Activated CD4-positive, alpha-beta T cell treated with anti-CD3 and anti-CD28 coated beads for 4 hours (primary cell): ENCODE data around the gene EN1.

ENCODE experiments used
- DNase-seq, 2 donors: peaks; one replicate each; pipeline ENCODE4 v3.0.0-alpha.2; 2020

The EN1 gene

GRCh38 chr2:118846953-118847761 is at the start of gene EN1:
Gene EN1 (minus strand): TSS chr2:118847648. CDS start chr2:118847167, 481 bp downstream.
- no peak for DNase-seq

- DNase-seq = no peak
Observed at GRCh38 chr2:118893100-118893499, 45.7 kb upstream of the EN1 start.

GRCh38 chr2:118889995-118890394 is 42.5 kb upstream of the EN1 start:
- DNase-seq = no peak

- DNase-seq = no peak
Observed at GRCh38 chr2:118883792-118884191, 36.3 kb upstream of the EN1 start.

- peak; percentile 60 to 62 for DNase-seq
Observed at GRCh38 chr2:118882693-118883336, 35.4 kb upstream of the EN1 start.

GRCh38 chr2:118881490-118882129 is 34.2 kb upstream of the EN1 start:
- peak; percentile 56 to 58 for DNase-seq

- no peak for DNase-seq
Observed at GRCh38 chr2:118880501-118880900, 33.1 kb upstream of the EN1 start.

GRCh38 chr2:118878531-118879149 is 31.2 kb upstream of the EN1 start:
- no peak for DNase-seq

GRCh38 chr2:118875318-118875717 is 27.9 kb upstream of the EN1 start:
- DNase-seq = no peak

GRCh38 chr2:118874324-118874723 is 26.9 kb upstream of the EN1 start:
- DNase-seq = no peak

GRCh38 chr2:118865106-118865505 is 17.7 kb upstream of the EN1 start:
- DNase-seq = peak in 1 of 2 donors; percentile 19

GRCh38 chr2:118864207-118864606 is 16.8 kb upstream of the EN1 start:
- no peak for DNase-seq

GRCh38 chr2:118861731-118862130 is 14.3 kb upstream of the EN1 start:
- no peak for DNase-seq

- DNase-seq = no peak
Observed at GRCh38 chr2:118861242-118861641, 13.8 kb upstream of the EN1 start.

GRCh38 chr2:118860506-118860905 is 13.1 kb upstream of the EN1 start:
- DNase-seq = no peak

GRCh38 chr2:118859157-118859770 is 11.8 kb upstream of the EN1 start:
- no peak for DNase-seq

- DNase-seq = no peak
Observed at GRCh38 chr2:118858485-118859156, 11.2 kb upstream of the EN1 start.

GRCh38 chr2:118857677-118858484 is 10.4 kb upstream of the EN1 start:
- no peak for DNase-seq

- DNase-seq = no peak
Observed at GRCh38 chr2:118856978-118857676, 9.7 kb upstream of the EN1 start.

- DNase-seq = no peak
Observed at GRCh38 chr2:118856330-118856977, 9.0 kb upstream of the EN1 start.
